Ovary (tissue), 9 donors: Measurements from ENCODE around the gene TCEAL7. TPM values are rescaled to one million over a fixed set of nuclear protein-coding genes. Genes with fewer than 3 reads are reported as not detected.

Experiments
- DNase-seq, 5 donors: peaks; one replicate each; pipeline ENCODE4 v3.0.0-alpha.2; 2019 to 2020
- H3K27ac ChIP-seq, 2 donors: fragments of 200-600 bp; one replicate each; pipeline versions ENCODE4 v1.5.1 to v1.8.0; 2019 to 2022
- H3K27me3 ChIP-seq: fragments of 200-600 bp; one replicate; pipeline ENCODE4 v1.8.0; 2022
- H3K36me3 ChIP-seq: fragments of 200-600 bp; sonication (generic); one replicate; pipeline ENCODE4 v1.5.1; 2019
- H3K4me1 ChIP-seq: one replicate; pipeline ENCODE4 v1.8.1; 2013; ENCODE audit warnings: mild to moderate bottlenecking, moderate library complexity; ENCODE audit not compliant: insufficient read depth
- H3K4me3 ChIP-seq: fragments of 200-600 bp; sonication (generic); one replicate; pipeline ENCODE4 v1.5.1; 2017
- H3K9me3 ChIP-seq, 2 donors: fragments of 200-600 bp in 1 of 2; sonication (generic) in 1 of 2; one replicate each; pipeline versions ENCODE4 v1.5.1 to v1.8.1; 2013 to 2019; ENCODE audit warnings: mild to moderate bottlenecking in 1 of 2, moderate library complexity in 1 of 2
- CTCF ChIP-seq, 3 donors: fragments of 450-650 bp in 2 of 3; fragments of 200-600 bp in 1 of 3; IDR thresholded peaks; one replicate each; pipeline versions ENCODE4 v1.5.1 to v1.8.0; 2016 to 2022; ENCODE audit warnings: antibody characterized with exemption in 3 of 3, mild to moderate bottlenecking in 1 of 3
- EP300 ChIP-seq: sonication (generic); formaldehyde crosslinking; IDR thresholded peaks from one replicate; pipeline ENCODE4 v1.6.1; 2017; ENCODE audit warnings: antibody characterized with exemption
- POLR2A ChIP-seq: fragments of 450-650 bp; IDR thresholded peaks from one replicate; pipeline ENCODE4 v1.6.1; 2017; ENCODE audit warnings: antibody characterized with exemption, mild to moderate bottlenecking, moderate library complexity
- WGBS, 3 donors: extraction: QIAGEN DNeasy Blood & Tissue Kit in 1 of 3; methylation state at CpG; one replicate each; pipeline versions ENCODE4 v1.1.5 to v1.1.7; 2013 to 2017; 5-methylcytosine and 5-hydroxymethylcytosine counted together
- intact Hi-C, 4 donors: fragments of 100-400 bp; cut with DNase I; formaldehyde crosslinking; loops; one replicate each; pipeline versions ENCODE4 v1.11.0 to v1.15.1; 2022 to 2023
- polyA plus RNA-seq, 2 donors: library from polyadenylated mRNA; stranded (reverse); fragments of 200-250 nt in 1 of 2; fragments of 350-450 nt in 1 of 2; fragmentation: Illumina TruSeq in 1 of 2; extraction: RNeasy Lipid Tissue Mini Kit (QIAGEN cat#74804) in 1 of 2; gene quantifications; one replicate each; pipeline ENCODE4 v1.2.3, GENCODE V29; 2013 to 2014
- total RNA-seq, 7 donors: library from RNA; depleted of rRNA in 2 of 7; stranded (reverse); fragments of >200 nt in 2 of 7; fragmentation: NEBNext Ultra II Directional in 3 of 7; extraction: Animal tissue kit (Norgen Biotek cat#: 25700) in 3 of 7; gene quantifications; one replicate each; pipeline versions ENCODE4 v1.1.0 to v1.2.4, GENCODE V29; 2016 to 2023
- donor health status: DM: no; HTN: no; CAD: no; lungs with moderate emphysema.
- donor health status: DM: no; HTN: no; CAD: no.
- donor health status: Bipolar disorder and iron deficiency.
- donor health status: DM: yes; HTN: yes; CAD: no.
- donor health status: DM: no; HTN: no; CAD: no.
- donor health status: DM: yes; HTN: yes; CAD: no.

TCEAL7 gene
- total and polyA plus RNA-seq, 9 donors: 12.9 to 44.9 (median 21.9) TPM

- H3K36me3 ChIP-seq: no peaks in the 10 kb centered on the region
- H3K4me1 ChIP-seq: no peaks in the 10 kb centered on the region
- H3K27ac ChIP-seq: no peak overlapping the region
- H3K27me3 ChIP-seq: no peaks in the 10 kb centered on the region
- H3K9me3 ChIP-seq: no peaks in the 10 kb centered on the region
- WGBS, 3 donors: 20 to 22% (median 20%) methylated on average over 2 of the region's 2 CpGs
- DNase-seq: peak in 4 of 5 donors; percentile 41 to 77 (median 58)
- no peak overlapping the region for H3K4me3 ChIP-seq
- intact Hi-C loops: loop anchor here in 2 of 4 donors (5.0 kb wide), 2 partner anchors 119 to 124 kb away; no protein-coding TSS in a partner anchor
- no peak for TF ChIP-seq POLR2A
- peak; percentile 15 to 72 (median 62) for TF ChIP-seq CTCF (IDR thresholded peaks at IDR 0.05)
- TF ChIP-seq EP300: no peak
Observed at GRCh38 chrX:103343105-103343504, 13.1 kb downstream of the TCEAL7 start.

GRCh38 chrX:103344606-103345005 lies 14.6 kb downstream of the TCEAL7 start:
- Histone ChIP-seq H3K36me3 (no peaks in the 10 kb centered on the region), H3K4me1 (no peaks in the 10 kb centered on the region), H3K27me3 (no peaks in the 10 kb centered on the region), H3K9me3 (no peaks in the 10 kb centered on the region), H3K4me3 (no peak overlapping the region), H3K27ac (no peak overlapping the region)
- intact Hi-C loops: loop anchor here in 2 of 4 donors (5.0 kb wide), 2 partner anchors 118 to 123 kb away; no protein-coding TSS in a partner anchor
- TF ChIP-seq EP300: no peak
- DNase-seq: no peak
- WGBS, 3 donors: 51 to 66% (median 61%) methylated on average over 2 of the region's 2 CpGs

GRCh38 chrX:103347682-103348397 lies 17.8 kb downstream of the TCEAL7 start:
- intact Hi-C loops: no loop called here
- TF ChIP-seq CTCF (IDR thresholded peaks at IDR 0.05) (no peak), POLR2A (no peak), EP300 (no peak)
- H3K36me3 ChIP-seq: no peaks in the 10 kb centered on the region
- no peak overlapping the region for H3K27ac ChIP-seq
- no peak overlapping the region for H3K4me3 ChIP-seq
- H3K9me3 ChIP-seq: no peaks in the 10 kb centered on the region
- no peak for DNase-seq
- H3K27me3 ChIP-seq: no peaks in the 10 kb centered on the region
- 54 to 62% (median 54%) methylated on average over 29 of the region's 29 CpGs for WGBS, 3 donors
- H3K4me1 ChIP-seq: no peaks in the 10 kb centered on the region

- WGBS, 3 donors: 22 to 29% (median 26%) methylated on average over 18 of the region's 18 CpGs
- Histone ChIP-seq H3K27ac (peak within 1 kb of the TSS; percentile 87 to 97), H3K27me3 (no peaks in the 10 kb centered on the region), H3K4me3 (peak within 1 kb of the TSS; percentile 56), H3K9me3 (no peaks in the 10 kb centered on the region), H3K36me3 (no peaks in the 10 kb centered on the region), H3K4me1 (no peaks in the 10 kb centered on the region)
- DNase-seq: peak; percentile 79 to 87 (median 80)
- TF ChIP-seq POLR2A (peak; percentile 94), CTCF (IDR thresholded peaks at IDR 0.05) (no peak), EP300 (no peak)
- intact Hi-C loops: no loop called here
Observed at GRCh38 chrX:103356130-103356798, 26.2 kb downstream of the TCEAL7 start, which contains the start of gene TCEAL9. Gene TCEAL9 (plus strand): TSS chrX:103356506. CDS start chrX:103357685, 1,179 bp downstream.
